Thoracic aorta (tissue), 2 donors: ENCODE results near the gene ACIN1. TPM values are rescaled to one million over a fixed set of nuclear protein-coding genes. Genes with fewer than 3 reads are reported as not detected.

Experiments
- ATAC-seq: fragments of 150-250 bp; one replicate; pipeline ENCODE4 v1.8.0; 2017; ENCODE audit warnings: low read depth; ENCODE audit not compliant: insufficient number of reproducible peaks, low FRiP score
- DNase-seq: peaks from one replicate; pipeline ENCODE4 v3.0.0-alpha.2; 2020; ENCODE audit warnings: low spot score
- H3K27ac ChIP-seq, 2 donors: fragments of 200-600 bp; sonication (generic); 1 replicate in 1 of 2; 2 replicates in 1 of 2; pipeline ENCODE4 v1.5.1; 2016; ENCODE audit warnings: mild to moderate bottlenecking in 2 of 2, moderate library complexity in 2 of 2
- H3K27me3 ChIP-seq: fragments of 200-600 bp; sonication (generic); replicated peaks from 2 replicates; pipeline ENCODE4 v1.6.0; 2016; ENCODE audit warnings: mild to moderate bottlenecking; ENCODE audit not compliant: insufficient read depth
- H3K36me3 ChIP-seq: fragments of 200-600 bp; sonication (generic); one replicate; pipeline ENCODE4 v1.5.1; 2016
- H3K4me1 ChIP-seq, 2 donors: fragments of 200-600 bp; sonication (generic); 1 replicate in 1 of 2; 2 replicates in 1 of 2; pipeline versions ENCODE4 v1.5.1 to v1.6.0; 2016; ENCODE audit warnings: low read depth in 2 of 2, mild to moderate bottlenecking in 1 of 2; ENCODE audit not compliant: control insufficient read depth in 1 of 2
- H3K4me3 ChIP-seq: fragments of 200-600 bp; sonication (generic); 2 replicates; pipeline ENCODE4 v1.5.1; 2016; ENCODE audit warnings: mild to moderate bottlenecking
- H3K9me3 ChIP-seq: fragments of 200-600 bp; sonication (generic); 2 replicates; pipeline ENCODE4 v1.5.1; 2016
- CTCF ChIP-seq: fragments of 200-600 bp; sonication (generic); IDR thresholded peaks from one replicate; pipeline ENCODE4 v1.5.1; 2019; ENCODE audit warnings: antibody characterized with exemption
- total RNA-seq, 2 donors: library from RNA; depleted of rRNA; stranded (reverse); fragments of >200 nt; gene quantifications; one replicate each; pipeline versions ENCODE4 v1.1.0 to v1.2.3, GENCODE V29; 2016

ACIN1 gene
- total RNA-seq, 2 donors from 2014 or later = 117 to 154 TPM

GRCh38 chr14:23057757-23058653 is 36.9 kb downstream of the ACIN1 start:
- H3K9me3 ChIP-seq = no peaks in the 10 kb centered on the region
- H3K36me3 ChIP-seq = peaks cover 29% of the 10 kb centered on the region
- H3K4me3 ChIP-seq = peak overlapping the region; percentile 87
- DNase-seq (peak; percentile 44), ATAC-seq (peak; percentile 61)
- peak; percentile 92 for TF ChIP-seq CTCF
- peaks cover 13 to 19% of the 10 kb centered on the region in 2 donors for H3K4me1 ChIP-seq
- no peaks in the 10 kb centered on the region for H3K27me3 ChIP-seq
- peak overlapping the region; percentile 38 to 52 for H3K27ac ChIP-seq

- peak within 1 kb of the TSS; percentile 87 for H3K4me3 ChIP-seq
- DNase-seq (no peak), ATAC-seq (peak; percentile 26)
- H3K36me3 ChIP-seq = peaks cover 20% of the 10 kb centered on the region
- H3K27me3 ChIP-seq = no peaks in the 10 kb centered on the region
- H3K27ac ChIP-seq = peak within 1 kb of the TSS; percentile 38 to 52
- no peaks in the 10 kb centered on the region for H3K9me3 ChIP-seq
- peaks cover 9 to 16% of the 10 kb centered on the region in 2 donors for H3K4me1 ChIP-seq
- no peak for TF ChIP-seq CTCF
Measured at GRCh38 chr14:23056956-23057756, 37.8 kb downstream of the ACIN1 start, which contains the start of gene CDH24. TSS of gene CDH24 (minus strand) at chr14:23057520. CDS start at chr14:23055733, 1,787 bp downstream.

- Histone ChIP-seq H3K36me3 (peaks cover 16% of the 10 kb centered on the region), H3K27me3 (no peaks in the 10 kb centered on the region), H3K9me3 (no peaks in the 10 kb centered on the region), H3K4me1 (peaks cover 6 to 11% of the 10 kb centered on the region in 2 donors), H3K4me3 (peak overlapping the region; percentile 87), H3K27ac (no peak overlapping the region)
- no peak for ATAC-seq
- no peak for DNase-seq
- peak; percentile 46 for TF ChIP-seq CTCF
Measured at GRCh38 chr14:23056145-23056955, 38.6 kb downstream of the ACIN1 start.

- Histone ChIP-seq H3K9me3 (no peaks in the 10 kb centered on the region), H3K27ac (no peak overlapping the region), H3K4me1 (peaks cover 6 to 11% of the 10 kb centered on the region in 2 donors), H3K27me3 (no peaks in the 10 kb centered on the region), H3K36me3 (peaks cover 9% of the 10 kb centered on the region), H3K4me3 (no peak overlapping the region)
- no peak for DNase-seq
- no peak for TF ChIP-seq CTCF
- ATAC-seq = no peak
Measured at GRCh38 chr14:23055621-23056144, 39.3 kb downstream of the ACIN1 start.
